ENCODE results near the gene ZNF277.

The ZNF277 gene

DNA sequence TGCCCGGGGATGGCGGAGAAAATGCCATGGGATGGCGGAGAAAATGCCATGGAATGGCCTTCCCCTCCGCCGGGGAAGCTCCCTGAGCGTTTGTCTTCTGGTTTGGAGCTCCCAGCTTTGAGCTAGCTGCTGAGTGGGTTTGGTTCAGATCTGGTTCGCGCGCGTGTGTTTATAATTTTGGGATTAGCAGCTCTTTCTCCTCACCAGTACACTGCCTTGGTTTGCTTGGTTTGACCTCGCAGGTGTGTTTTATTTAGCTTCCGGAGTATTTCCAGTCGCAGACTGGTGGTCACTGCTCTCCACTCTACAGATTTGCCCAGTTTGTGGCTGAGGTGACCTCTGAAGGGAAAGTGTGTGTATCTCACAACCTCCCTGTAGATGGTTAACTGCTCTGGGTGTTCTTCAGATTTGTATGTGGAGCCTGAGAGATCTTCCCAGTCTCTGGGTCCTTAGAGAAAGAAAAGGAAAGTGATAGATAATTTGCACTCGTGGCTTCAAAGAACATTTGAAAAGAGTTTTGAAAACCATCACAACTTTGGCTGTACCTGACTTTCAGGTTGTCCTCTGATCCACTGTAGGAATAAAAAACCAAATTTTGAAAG lies 597 bp downstream of the ZNF277 start:
- in situ Hi-C loops (cut with MboI; ENCODE audit: low sequenced_read_pairs), result no loop called here

DNA sequence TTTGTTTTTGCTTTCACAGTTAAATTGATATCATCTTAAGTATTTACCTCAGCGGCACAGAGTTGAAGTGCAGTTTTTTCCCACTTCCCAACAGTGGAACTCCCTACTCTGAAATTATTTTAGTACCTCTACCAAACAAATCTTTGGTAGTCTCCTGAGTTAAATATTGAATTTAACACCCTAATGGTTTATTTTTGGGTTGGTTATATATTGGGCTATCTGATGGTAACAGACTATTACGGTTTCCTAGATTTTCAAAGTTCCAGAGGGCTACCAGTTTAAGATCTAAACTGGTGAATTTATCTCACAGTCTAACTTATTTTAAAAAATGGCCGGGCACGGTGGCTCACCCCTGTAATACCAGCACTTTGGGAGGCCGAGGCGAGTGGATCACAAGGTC lies 1.3 kb downstream of the ZNF277 start:
- in situ Hi-C loops (cut with MboI; ENCODE audit: low sequenced_read_pairs), result no loop called here

DNA sequence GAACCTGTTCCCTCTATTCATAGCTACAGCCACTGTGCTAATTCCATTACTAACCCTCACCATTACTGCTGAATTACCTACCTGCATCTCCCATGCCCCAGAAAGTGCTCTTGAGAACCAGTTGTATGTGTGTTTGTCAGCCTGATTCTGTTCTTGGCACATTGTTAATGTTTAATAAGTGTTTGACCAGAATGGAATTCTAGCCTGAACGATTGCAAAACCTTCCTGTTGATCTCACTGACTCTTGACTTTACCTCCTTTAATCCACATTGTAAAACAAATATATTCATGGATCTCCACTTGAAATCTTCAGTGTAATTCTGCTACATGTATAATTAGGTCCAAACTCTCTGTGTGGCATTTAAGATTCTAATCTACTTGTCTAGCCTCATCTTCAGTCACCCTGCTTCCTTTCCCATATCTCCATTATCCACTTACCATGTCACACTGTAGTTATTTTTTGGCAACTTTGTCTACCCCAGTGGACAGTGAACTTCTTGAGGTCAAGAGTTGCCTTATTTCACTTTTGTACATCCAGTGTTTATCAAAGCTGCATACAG lies 4.9 kb downstream of the ZNF277 start:
- in situ Hi-C loops (cut with MboI; ENCODE audit: low sequenced_read_pairs), result no loop called here

DNA sequence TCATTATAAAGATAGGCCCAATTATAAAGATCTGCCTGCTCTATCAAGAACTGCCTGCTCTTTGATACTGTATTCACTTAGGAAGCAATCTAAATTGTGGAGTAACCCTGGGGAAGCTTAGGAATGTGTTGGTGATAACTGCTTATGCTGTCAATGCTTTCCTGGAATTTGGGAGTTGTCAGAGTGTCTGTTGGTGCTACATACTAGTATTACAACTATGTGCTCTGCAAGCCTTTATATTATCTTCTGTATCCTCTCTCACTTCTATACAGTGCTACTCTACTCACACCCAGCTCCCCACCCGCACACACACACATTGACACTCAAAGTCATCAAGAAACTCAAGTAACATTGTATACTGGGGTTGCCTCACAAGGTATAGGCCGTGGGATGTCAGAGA lies 6.1 kb downstream of the ZNF277 start:
- in situ Hi-C loops (cut with MboI; ENCODE audit: low sequenced_read_pairs), result no loop called here

- in situ Hi-C loops (cut with MboI; ENCODE audit: low sequenced_read_pairs), result no loop called here
These were observed 7.2 kb downstream of the ZNF277 start for GRCh38 chr7:112213735-112214134.

DNA sequence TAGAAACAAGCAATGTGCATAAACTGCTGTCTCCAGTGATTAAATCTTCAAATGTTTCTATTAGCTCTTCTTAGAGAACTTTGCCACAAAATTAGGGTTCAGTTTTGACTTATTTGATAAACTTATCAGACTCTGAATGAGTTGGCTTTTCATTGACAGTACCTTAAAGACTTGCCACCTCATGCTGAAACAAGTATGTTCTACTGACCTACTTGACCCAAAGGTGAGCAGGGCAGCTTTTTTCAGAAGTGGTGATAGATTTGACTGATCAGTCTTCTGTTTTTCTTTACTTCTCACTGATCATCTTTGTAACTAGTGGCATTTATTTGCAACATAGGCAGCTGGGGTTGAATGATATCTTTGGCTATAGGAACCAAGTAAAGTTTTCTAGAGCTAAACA lies 7.8 kb downstream of the ZNF277 start:
- in situ Hi-C loops (cut with MboI; ENCODE audit: low sequenced_read_pairs), result no loop called here

DNA sequence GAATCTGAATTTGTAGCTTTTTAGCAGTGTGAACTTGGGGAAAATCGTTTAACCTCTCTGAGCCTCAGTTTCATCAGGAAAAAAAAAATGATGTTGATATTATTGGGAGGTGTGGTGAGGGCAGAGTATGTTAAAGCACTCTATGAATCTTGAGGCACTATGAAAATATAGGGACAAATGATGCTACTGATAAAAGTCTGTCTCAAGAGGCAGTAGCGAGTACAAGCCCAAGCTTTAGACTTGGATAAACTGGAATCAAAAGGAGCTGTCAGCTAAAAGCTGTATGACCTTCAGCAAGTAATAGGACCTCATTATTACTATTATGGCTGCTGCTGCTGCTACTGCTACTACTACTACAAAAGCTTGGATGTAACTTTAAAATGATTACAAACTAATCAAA lies 8.4 kb downstream of the ZNF277 start:
- in situ Hi-C loops (cut with MboI; ENCODE audit: low sequenced_read_pairs), result no loop called here

DNA sequence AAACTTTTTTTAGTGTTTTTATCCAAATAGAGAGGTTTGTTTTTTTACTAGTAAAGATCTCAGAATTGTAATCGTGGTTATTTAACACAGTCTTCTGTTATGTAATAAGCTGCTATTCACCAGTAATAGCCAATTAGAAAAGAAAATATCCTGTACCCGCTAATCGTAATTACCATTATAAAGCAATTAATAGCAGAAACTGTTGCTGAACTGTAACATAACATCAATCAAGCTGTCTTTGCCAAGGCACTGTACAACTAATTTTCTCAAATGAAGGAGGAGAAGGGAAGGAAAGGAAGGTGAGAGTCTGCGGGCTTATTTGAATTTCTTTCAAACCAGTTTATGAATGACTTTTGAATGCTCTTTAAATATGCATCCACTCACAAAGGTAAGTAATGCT lies 9.3 kb downstream of the ZNF277 start:
- in situ Hi-C loops (cut with MboI; ENCODE audit: low sequenced_read_pairs), result no loop called here

DNA sequence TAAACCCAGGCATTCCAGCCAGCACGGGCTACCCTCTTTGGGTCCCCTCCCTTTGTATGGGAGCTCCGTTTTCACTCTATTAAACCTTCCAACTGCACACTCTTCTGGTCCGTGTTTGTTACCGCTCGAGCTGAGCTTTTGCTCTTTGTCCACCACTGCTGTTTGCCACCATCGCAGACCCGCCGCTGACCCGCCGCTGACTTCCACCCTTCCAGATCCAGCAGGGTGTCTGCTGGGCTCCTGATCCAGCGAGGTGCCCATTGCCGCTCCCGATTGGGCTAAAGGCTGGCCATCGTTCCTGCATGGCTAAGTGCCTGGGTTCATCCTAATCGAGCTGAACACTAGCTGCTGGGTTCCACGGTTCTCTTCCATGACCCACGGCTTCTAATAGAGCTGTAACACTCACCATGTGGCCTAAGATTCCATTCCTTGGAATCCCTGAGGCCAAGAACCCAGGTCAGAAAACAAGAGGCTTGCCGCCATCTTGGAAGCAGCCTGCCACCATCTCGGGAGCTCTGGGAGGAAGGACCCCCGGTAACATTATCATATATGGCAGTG lies 14.5 kb downstream of the ZNF277 start:
- in situ Hi-C loops (cut with MboI; ENCODE audit: low sequenced_read_pairs), result no loop called here

- in situ Hi-C loops (cut with MboI; ENCODE audit: low sequenced_read_pairs), result no loop called here
These were observed 16.8 kb downstream of the ZNF277 start for GRCh38 chr7:112223310-112223709.

GRCh38 chr7:112224186-112224585 lies 17.7 kb downstream of the ZNF277 start:
- in situ Hi-C loops (cut with MboI; ENCODE audit: low sequenced_read_pairs), result no loop called here

DNA sequence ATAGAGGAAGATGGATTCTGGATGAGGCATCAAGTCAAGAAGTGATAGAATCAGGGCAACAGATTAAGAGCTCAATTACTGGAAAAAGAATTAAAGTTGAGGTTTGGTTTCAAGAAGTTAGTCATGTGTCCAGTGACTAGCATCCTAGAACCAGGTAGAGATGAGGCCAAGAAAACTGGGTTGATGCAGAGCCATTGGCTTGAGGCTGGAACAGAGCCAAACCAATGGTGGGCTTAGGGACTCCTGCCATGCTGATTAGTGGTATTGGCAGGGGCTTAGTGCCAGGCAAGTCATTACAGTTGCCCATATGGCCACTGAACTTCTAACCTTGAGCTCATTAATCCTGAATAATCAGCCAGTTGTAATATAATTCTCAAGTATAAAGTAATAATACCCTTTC lies 18.5 kb downstream of the ZNF277 start:
- in situ Hi-C loops (cut with MboI; ENCODE audit: low sequenced_read_pairs), result no loop called here

DNA sequence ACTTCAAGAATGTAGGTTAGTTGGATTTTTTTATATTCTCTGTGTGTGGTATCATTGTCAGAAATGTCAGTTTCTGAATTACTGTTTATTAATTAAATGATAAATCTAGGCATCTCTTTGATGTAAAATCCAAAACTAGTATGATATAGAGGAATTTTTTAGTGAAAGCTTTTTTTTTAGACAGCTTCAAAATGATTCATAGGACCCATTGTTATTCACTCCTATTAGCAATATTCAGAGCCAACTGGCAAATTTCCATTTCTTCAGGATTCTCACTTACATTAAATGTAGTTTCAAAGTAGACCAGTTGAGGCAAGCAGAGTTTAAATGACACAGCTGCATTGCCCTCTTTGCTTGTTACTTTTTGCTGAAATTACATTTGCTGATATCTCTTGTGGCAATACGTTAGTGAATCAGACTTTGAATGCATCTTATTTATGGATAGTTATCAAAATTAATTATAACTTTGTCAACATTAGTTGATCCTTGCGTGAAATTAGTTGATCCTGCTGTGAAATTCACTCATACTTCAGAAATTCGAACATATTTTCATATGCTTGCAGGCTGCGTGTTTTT lies 20.3 kb downstream of the ZNF277 start:
- in situ Hi-C loops (cut with MboI; ENCODE audit: low sequenced_read_pairs), result no loop called here

- in situ Hi-C loops (cut with MboI; ENCODE audit: low sequenced_read_pairs), result no loop called here
These were observed 22.1 kb downstream of the ZNF277 start for GRCh38 chr7:112228632-112229031.

GRCh38 chr7:112232212-112232978 lies 25.9 kb downstream of the ZNF277 start:
- in situ Hi-C loops (cut with MboI; ENCODE audit: low sequenced_read_pairs), result no loop called here

GRCh38 chr7:112233048-112233697 lies 26.7 kb downstream of the ZNF277 start:
- in situ Hi-C loops (cut with MboI; ENCODE audit: low sequenced_read_pairs), result no loop called here

DNA sequence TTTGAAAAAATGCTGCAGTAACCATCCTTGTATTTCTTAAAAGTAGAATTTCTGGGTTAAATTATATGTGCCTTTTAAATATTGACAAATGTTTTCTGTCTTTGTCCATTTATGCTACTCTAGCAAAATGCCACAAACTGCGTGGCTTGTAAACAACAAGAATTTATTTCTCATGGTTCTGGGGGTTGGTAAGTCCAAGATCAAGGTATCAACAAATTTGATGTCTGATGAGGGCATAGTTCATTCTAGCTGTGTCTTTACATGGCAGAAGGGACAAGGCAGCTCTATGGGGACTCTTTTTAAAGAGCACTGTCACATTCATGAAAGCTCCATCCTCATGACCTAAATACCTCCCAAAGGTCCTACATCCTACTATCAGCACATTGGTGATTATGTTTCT lies 27.7 kb downstream of the ZNF277 start:
- in situ Hi-C loops (cut with MboI; ENCODE audit: low sequenced_read_pairs), result no loop called here

DNA sequence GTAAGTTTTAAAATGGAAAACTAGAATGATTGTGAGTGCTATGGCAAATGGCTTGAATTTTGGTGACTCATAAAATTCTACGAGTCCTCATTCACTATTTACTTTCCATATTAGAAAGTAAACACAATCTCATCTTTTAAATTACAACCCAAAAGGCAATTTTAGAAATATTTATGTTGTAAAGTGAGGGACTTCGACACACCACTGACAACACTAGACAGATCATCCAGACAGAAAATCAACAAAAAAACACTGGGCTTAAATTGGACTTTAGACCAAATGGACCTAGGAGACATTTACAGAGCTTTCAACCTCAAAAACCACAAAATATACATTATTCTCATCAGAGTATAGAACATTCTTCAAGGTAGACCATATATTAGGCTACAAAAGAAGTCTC lies 30.1 kb downstream of the ZNF277 start:
- in situ Hi-C loops (cut with MboI; ENCODE audit: low sequenced_read_pairs), result no loop called here

DNA sequence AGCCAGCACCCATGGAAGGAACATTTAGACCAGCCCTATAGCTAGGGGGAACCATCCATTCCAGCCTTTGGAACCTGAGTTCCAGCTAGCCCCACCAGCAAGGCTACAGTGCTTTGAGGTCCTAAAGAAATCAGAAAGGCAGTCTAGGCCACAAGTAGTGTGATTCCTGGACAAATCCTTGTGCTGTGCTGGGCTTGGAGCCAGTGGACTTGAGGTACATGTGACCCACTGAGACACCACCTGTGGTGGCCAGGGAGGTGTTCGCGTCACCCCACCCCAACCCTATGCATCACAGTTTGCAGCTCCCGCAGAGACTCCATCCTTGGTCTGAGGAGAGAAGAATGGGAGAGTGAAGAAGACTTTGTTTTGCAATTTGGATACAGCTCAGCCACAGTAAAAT lies 31.8 kb downstream of the ZNF277 start:
- in situ Hi-C loops (cut with MboI; ENCODE audit: low sequenced_read_pairs), result no loop called here

GRCh38 chr7:112238852-112239610 lies 32.5 kb downstream of the ZNF277 start:
- in situ Hi-C loops (cut with MboI; ENCODE audit: low sequenced_read_pairs), result no loop called here

DNA sequence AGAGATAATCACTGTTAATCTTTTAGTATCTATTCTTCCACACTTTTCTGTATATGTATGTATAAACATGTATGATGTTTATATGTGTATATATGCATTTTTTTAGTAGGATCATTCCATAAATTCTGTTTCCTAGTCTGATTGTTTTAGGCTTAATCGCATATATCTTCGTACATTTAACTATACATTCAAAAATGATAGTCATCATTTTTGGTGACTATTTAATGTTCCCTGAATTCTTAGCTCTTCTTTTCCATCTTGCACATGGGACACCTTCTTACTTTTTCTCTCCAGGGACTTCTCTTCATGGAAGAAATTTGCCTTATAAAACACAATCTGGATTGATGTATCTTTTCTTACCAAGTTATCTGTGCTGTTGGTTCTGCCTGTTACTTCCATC lies 42.1 kb downstream of the ZNF277 start:
- in situ Hi-C loops (cut with MboI; ENCODE audit: low sequenced_read_pairs), result no loop called here
